Endothelial cell of umbilical vein (primary cell): Measurements from ENCODE around the gene ATAD5. TPM values are rescaled to one million over a fixed set of nuclear protein-coding genes. Genes with fewer than 3 reads are reported as not detected.

Experiments used
- BruUV-seq: library from RNA; stranded (reverse); fragments of 400-500 nt; replicated peaks from 2 replicates; lab custom pipeline; 2021; lab: Mats Ljungman, UMichigan
- CTCF ChIA-PET: fragments of 300-600, 350-600 bp; sonication (Branson Sonifier 250); formaldehyde crosslinking; loops from one replicate; lab custom pipeline; 2021; ENCODE audit warnings: antibody characterized with exemption, inconsistent platforms; lab: Charles Lee
- POLR2A ChIA-PET: fragments of 300-600, 350-600 bp; sonication (Branson Sonifier 250); formaldehyde crosslinking; loops from one replicate; lab custom pipeline; 2021; ENCODE audit warnings: antibody characterized with exemption, inconsistent platforms; lab: Charles Lee
- DNase-seq: peaks from one replicate; pipeline ENCODE4 v3.0.0-alpha.2; 2011; ENCODE audit warnings: low read depth, low spot score
- FAIRE-seq: peaks from 2 replicates; lab custom pipeline; 2011; peaks lifted over from hg19 to GRCh38; lab: Jason Lieb, UNC
- H2AFZ ChIP-seq: 2 replicates; pipeline ENCODE4 v1.6.0; 2012; ENCODE audit warnings: low read depth, low read length, control low read depth, inconsistent platforms
- H3K27ac ChIP-seq: 2 replicates; pipeline ENCODE4 v1.5.1; 2011; ENCODE audit warnings: low read depth, mild to moderate bottlenecking, control low read depth, low read length, moderate library complexity; ENCODE audit not compliant: insufficient read depth
- H3K27me3 ChIP-seq, 2 experiments: 2 replicates each; pipeline versions ENCODE4 v1.6.0 to v1.6.1; 2011; ENCODE audit warnings: low read length in 2 of 2, mixed read lengths in 1 of 2; ENCODE audit not compliant: control insufficient read depth in 2 of 2, insufficient read depth in 2 of 2
- H3K36me3 ChIP-seq, 2 experiments: 2 replicates in 1 of 2; 3 replicates in 1 of 2; pipeline ENCODE4 v1.5.1; 2011; ENCODE audit warnings: low read length in 2 of 2, mild to moderate bottlenecking in 1 of 2, moderate library complexity in 1 of 2; ENCODE audit not compliant: control insufficient read depth in 2 of 2, insufficient read depth in 2 of 2; ENCODE audit errors: extremely low read depth in 1 of 2
- H3K4me1 ChIP-seq: 3 replicates; pipeline ENCODE4 v1.5.1; 2011; ENCODE audit warnings: mild to moderate bottlenecking, low read length; ENCODE audit not compliant: control insufficient read depth, insufficient read depth; ENCODE audit errors: extremely low read depth
- H3K4me2 ChIP-seq: 2 replicates; pipeline ENCODE4 v1.6.1; 2011; ENCODE audit warnings: low read length, control low read depth, mixed read lengths; ENCODE audit not compliant: insufficient read depth
- H3K4me3 ChIP-seq, 3 experiments: fragments of 200-600 bp in 1 of 3; sonication (generic), shearing (Covaris generic) in 1 of 3; replicated peaks in 1 of 3; 2 replicates each; pipeline ENCODE4 v1.5.1; 2011 to 2016; ENCODE audit warnings: control low read depth in 3 of 3, low read length in 3 of 3, mild to moderate bottlenecking in 2 of 3, inconsistent platforms in 1 of 3, low read depth in 1 of 3, moderate library complexity in 1 of 3; ENCODE audit not compliant: insufficient read depth in 1 of 3
- H3K79me2 ChIP-seq: 2 replicates; pipeline ENCODE4 v1.6.0; 2012; ENCODE audit warnings: low read length, inconsistent platforms; ENCODE audit not compliant: control insufficient read depth, insufficient read depth
- H3K9ac ChIP-seq: replicated peaks from 2 replicates; pipeline ENCODE3; 2011; ENCODE audit warnings: low read length, control low read depth; ENCODE audit not compliant: insufficient read depth; ENCODE audit errors: extremely low read depth
- H3K9me1 ChIP-seq: replicated peaks from 3 replicates; pipeline ENCODE4 v1.6.0; 2011; ENCODE audit warnings: mild to moderate bottlenecking, low read length; ENCODE audit not compliant: control insufficient read depth, insufficient read depth; ENCODE audit errors: extremely low read depth
- H3K9me3 ChIP-seq: replicated peaks from 2 replicates; pipeline ENCODE4 v1.5.1; 2012; ENCODE audit warnings: low read length, inconsistent platforms; ENCODE audit not compliant: control insufficient read depth, insufficient read depth
- H4K20me1 ChIP-seq: replicated peaks from 2 replicates; pipeline ENCODE3; 2011; ENCODE audit warnings: mild to moderate bottlenecking, low read length; ENCODE audit not compliant: control insufficient read depth, insufficient read depth; ENCODE audit errors: extremely low read depth
- CTCF ChIP-seq, 2 donors: IDR thresholded peaks; 1 replicate in 1 of 2; 2 replicates in 1 of 2; pipeline ENCODE4 v1.5.1; 2011; ENCODE audit warnings: low read length in 2 of 2, mild to moderate bottlenecking in 2 of 2, moderate library complexity in 2 of 2, control low read depth in 1 of 2, inconsistent platforms in 1 of 2, low read depth in 1 of 2; ENCODE audit not compliant: insufficient read depth in 1 of 2; ENCODE audit errors: extremely low read depth in 1 of 2
- EZH2 ChIP-seq: IDR thresholded peaks from 2 replicates; pipeline ENCODE4 v1.6.1; 2012; ENCODE audit warnings: borderline replicate concordance, low read depth, mild to moderate bottlenecking, moderate library complexity, low read length, inconsistent platforms; ENCODE audit not compliant: severe bottlenecking
- FOS ChIP-seq: IDR thresholded peaks from 2 replicates; pipeline ENCODE4 v1.6.1; 2011; ENCODE audit warnings: mild to moderate bottlenecking, low read length, moderate library complexity, borderline replicate concordance; ENCODE audit not compliant: insufficient read depth
- GATA2 ChIP-seq: IDR thresholded peaks from 2 replicates; pipeline ENCODE4 v1.7.0; 2011; ENCODE audit warnings: low read depth, mild to moderate bottlenecking, moderate library complexity, mixed read lengths, low read length; ENCODE audit not compliant: insufficient read length, insufficient read depth
- JUN ChIP-seq: IDR thresholded peaks from 2 replicates; pipeline ENCODE4 v1.6.1; 2011; ENCODE audit warnings: borderline replicate concordance, low read depth; ENCODE audit not compliant: insufficient read length, insufficient read depth
- MAX ChIP-seq: IDR thresholded peaks from 2 replicates; pipeline ENCODE4 v1.6.1; 2011; ENCODE audit not compliant: insufficient read depth, insufficient read length
- MYC ChIP-seq: IDR thresholded peaks from one replicate; pipeline ENCODE4 v1.6.1; 2011; ENCODE audit warnings: mild to moderate bottlenecking, low read depth, low read length
- POLR2A ChIP-seq: IDR thresholded peaks from 2 replicates; pipeline ENCODE4 v1.6.1; 2012; ENCODE audit warnings: low read depth, mild to moderate bottlenecking, control low read depth, low read length
- POLR2AphosphoS5 ChIP-seq: IDR thresholded peaks from 2 replicates; pipeline ENCODE4 v1.6.1; 2012; ENCODE audit warnings: low read depth, mild to moderate bottlenecking, control low read depth, low read length, moderate library complexity; ENCODE audit not compliant: insufficient read depth
- dilution Hi-C: fragments of 300-500 bp; cut with MboI; formaldehyde crosslinking; loops from one replicate; pipeline ENCODE4 v1.15.0; 2019; ENCODE audit warnings: low sequenced_read_pairs; ENCODE audit not compliant: extremely low pct_ligation_motif_present
- intact Hi-C: fragments of 100-400 bp; cut with micrococcal nuclease; formaldehyde crosslinking; loops from one replicate; pipeline ENCODE4 v1.10.0; 2022
- polyA plus RNA-seq, 4 experiments: library from polyadenylated mRNA; depleted of rRNA in 3 of 4; stranded (reverse) in 3 of 4; unstranded in 1 of 4; fragments of >200 nt; gene quantifications; 2 replicates each; pipeline versions ENCODE4 v1.2.1 to v1.2.3, GENCODE V29; 2011 to 2012; ENCODE audit warnings: missing spikeins in 1 of 4
- total RNA-seq: library from RNA; stranded (reverse); gene quantifications from 2 replicates; pipeline ENCODE4 v1.2.3, GENCODE V29; 2021

ATAD5 gene
- total and polyA plus RNA-seq, 2 donors (not counting 3 experiments of a cell fraction or from before 2014, with no cell fraction given) = 0.80 to 9.4 TPM

- dilution Hi-C loops = no loop called here
- H3K36me3 ChIP-seq = peaks cover 8% of the 10 kb centered on the region in 2 experiments
Measured at GRCh38 chr17:30796016-30796415, 35.8 kb upstream of the ATAD5 start.

GRCh38 chr17:30801671-30802070 is 30.1 kb upstream of the ATAD5 start:
- Histone ChIP-seq H3K9ac (no peak overlapping the region), H2AFZ (no peak overlapping the region), H3K9me1 (no peaks in the 10 kb centered on the region), H3K4me3 (no peak overlapping the region), H3K36me3 (peaks cover 0 to 3% of the 10 kb centered on the region in 2 experiments), H3K4me1 (no peaks in the 10 kb centered on the region), H4K20me1 (no peaks in the 10 kb centered on the region), H3K9me3 (no peaks in the 10 kb centered on the region), H3K4me2 (no peak overlapping the region), H3K27ac (no peak overlapping the region), H3K27me3 (no peaks in the 10 kb centered on the region), H3K79me2 (peaks cover 6% of the 10 kb centered on the region)
- TF ChIP-seq POLR2AphosphoS5 (no peak), FOS (no peak), MYC (no peak), EZH2 (no peak), MAX (no peak), JUN (no peak), CTCF (IDR thresholded peaks at IDR 0.05; ENCODE audit: extremely low read depth in 1 of 2, insufficient read depth in 1 of 2, low read depth in 1 of 2, low read length in 2 of 2) (no peak), POLR2A (no peak), GATA2 (no peak)
- no TSS peak for BruUV-seq
- POLR2A ChIA-PET = interaction anchor here (0.6 kb wide), 1 partner anchor 41 kb away, joined by 4 read pairs; no protein-coding TSS in a partner anchor
- CTCF ChIA-PET = no interaction called here
- dilution Hi-C loops (no loop called here), intact Hi-C loops (no loop called here)
- DNase-seq (no peak), FAIRE-seq (no peak)

More at GRCh38 chr17:30796016-30796415, 35.8 kb upstream of the ATAD5 start:
- no peaks in the 10 kb centered on the region for H3K4me1 ChIP-seq
- H3K4me2 ChIP-seq = no peak overlapping the region
- CTCF ChIA-PET = interaction anchor here (0.9 kb wide), 1 partner anchor 28 kb away, joined by 3 read pairs; the partner anchor contains the start of gene CRLF3
- no peaks in the 10 kb centered on the region for H3K9me1 ChIP-seq
- no peaks in the 10 kb centered on the region for H3K9me3 ChIP-seq
- H3K27me3 ChIP-seq = no peaks in the 10 kb centered on the region
- no peak for DNase-seq
- H3K4me3 ChIP-seq = no peak overlapping the region
- H2AFZ ChIP-seq = no peak overlapping the region
- POLR2A ChIA-PET = no interaction called here
- H3K9ac ChIP-seq = no peak overlapping the region
- H4K20me1 ChIP-seq = no peaks in the 10 kb centered on the region
- no peak for FAIRE-seq
- H3K27ac ChIP-seq = no peak overlapping the region
- no peaks in the 10 kb centered on the region for H3K79me2 ChIP-seq
- intact Hi-C loops = no loop called here
- no TSS peak for BruUV-seq
- TF ChIP-seq EZH2 (no peak), MYC (no peak), MAX (no peak)
